ENCODE results near the gene TFPI. TPM values are rescaled to one million over a fixed set of nuclear protein-coding genes. Genes with fewer than 3 reads are reported as not detected.
"Not testable (repeated sequence)": the region's sequence is repeated elsewhere in the genome, so short reads cannot be mapped to it uniquely, and the experiment has no call there.

Gene TFPI
- total and polyA plus RNA-seq, 2 donors (not counting 3 experiments of a cell fraction or from before 2014, with no cell fraction given): 177 to 286 TPM

DNA sequence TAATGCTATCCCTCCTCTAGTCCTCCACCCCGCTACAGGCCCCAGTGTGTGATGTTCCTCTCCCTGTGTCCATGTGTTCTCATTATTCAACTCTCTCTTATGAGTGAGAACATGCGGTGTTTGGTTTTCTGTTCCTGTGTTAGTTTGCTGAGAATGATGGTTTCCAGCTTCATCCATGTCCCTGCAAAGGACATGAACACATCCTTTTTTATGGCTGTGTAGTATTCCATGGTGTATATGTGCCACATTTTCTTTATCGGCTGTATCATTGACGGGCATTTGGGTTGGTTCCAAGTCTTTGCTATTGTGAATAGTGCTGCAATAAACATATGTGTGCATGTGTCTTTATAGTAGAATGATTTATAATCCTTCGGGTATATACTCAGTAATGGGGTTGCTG lies 17.8 kb upstream of the TFPI start:
- H3K36me3 ChIP-seq (ENCODE audit: control insufficient read depth in 2 of 2, extremely low read depth in 1 of 2, insufficient read depth in 2 of 2, low read length in 2 of 2); H4K20me1 ChIP-seq (replicated peaks; ENCODE audit: control insufficient read depth, extremely low read depth, insufficient read depth, low read length); H2AFZ ChIP-seq (ENCODE audit: low read depth, low read length); H3K4me3 ChIP-seq (replicated peaks in 1 of 3; ENCODE audit: insufficient read depth in 1 of 3, low read depth in 1 of 3, low read length in 3 of 3); DNase-seq (ENCODE audit: low read depth, low spot score); H3K79me2 ChIP-seq (ENCODE audit: control insufficient read depth, insufficient read depth, low read length); BruUV-seq (replicated peaks); FAIRE-seq; H3K9ac ChIP-seq (replicated peaks; ENCODE audit: extremely low read depth, insufficient read depth, low read length); H3K4me2 ChIP-seq (ENCODE audit: insufficient read depth, low read length); POLR2A ChIA-PET; intact Hi-C loops (cut with micrococcal nuclease); H3K9me1 ChIP-seq (replicated peaks; ENCODE audit: control insufficient read depth, extremely low read depth, insufficient read depth, low read length); dilution Hi-C loops (cut with MboI; ENCODE audit: extremely low pct_ligation_motif_present, low sequenced_read_pairs); H3K9me3 ChIP-seq (replicated peaks; ENCODE audit: control insufficient read depth, insufficient read depth, low read length); H3K27ac ChIP-seq (ENCODE audit: insufficient read depth, low read depth, low read length); H3K27me3 ChIP-seq (ENCODE audit: control insufficient read depth in 2 of 2, insufficient read depth in 2 of 2, low read length in 2 of 2): not testable (repeated sequence)
- peaks cover 48% of the 10 kb centered on the region for H3K4me1 ChIP-seq (ENCODE audit: control insufficient read depth, extremely low read depth, insufficient read depth, low read length)
- CTCF ChIA-PET: interaction anchor here (17.6 kb wide), 1 partner anchor 70 kb away, joined by 598 read pairs; no protein-coding TSS in a partner anchor

DNA sequence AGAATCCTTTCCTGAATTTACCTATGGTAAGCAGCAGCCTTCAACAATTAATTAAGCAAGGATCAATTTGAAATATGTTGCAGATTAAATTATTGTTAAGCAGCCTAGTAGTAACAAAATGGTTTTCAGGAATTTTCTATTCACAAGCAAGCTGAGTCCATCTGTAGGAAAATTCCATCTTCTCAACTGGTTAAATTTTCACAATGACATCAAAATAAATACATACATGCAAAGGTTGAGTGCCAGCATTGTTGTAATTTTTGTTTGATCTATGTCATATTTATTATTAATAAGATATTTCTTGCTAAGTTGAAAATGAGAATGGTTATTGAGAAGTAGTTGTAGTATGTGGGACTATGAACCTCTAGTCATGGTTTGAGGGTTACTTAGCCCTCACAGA lies 15.3 kb upstream of the TFPI start:
- TF ChIP-seq EZH2 (IDR thresholded peaks at IDR 0.05; ENCODE audit: borderline replicate concordance, low read depth, low read length, severe bottlenecking): no peak
- TF ChIP-seq, protein P1, sequence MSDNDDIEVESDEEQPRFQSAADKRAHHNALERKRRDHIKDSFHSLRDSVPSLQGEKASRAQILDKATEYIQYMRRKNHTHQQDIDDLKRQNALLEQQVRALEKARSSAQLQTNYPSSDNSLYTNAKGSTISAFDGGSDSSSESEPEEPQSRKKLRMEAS (IDR thresholded peaks at IDR 0.05; ENCODE audit: insufficient read depth, insufficient read length): no peak
- TF ChIP-seq GATA2 (IDR thresholded peaks at IDR 0.05; ENCODE audit: insufficient read depth, insufficient read length, low read depth, low read length): no peak
- dilution Hi-C loops (cut with MboI; ENCODE audit: extremely low pct_ligation_motif_present, low sequenced_read_pairs): no loop called here
- peak overlapping the region; percentile 12 for H3K9ac ChIP-seq (replicated peaks; ENCODE audit: extremely low read depth, insufficient read depth, low read length)
- no peaks in the 10 kb centered on the region for H4K20me1 ChIP-seq (replicated peaks; ENCODE audit: control insufficient read depth, extremely low read depth, insufficient read depth, low read length)
- H3K9me3 ChIP-seq (replicated peaks; ENCODE audit: control insufficient read depth, insufficient read depth, low read length): no peaks in the 10 kb centered on the region
- BruUV-seq (replicated peaks): no TSS peak
- no peaks in the 10 kb centered on the region for H3K36me3 ChIP-seq (ENCODE audit: control insufficient read depth in 2 of 2, extremely low read depth in 1 of 2, insufficient read depth in 2 of 2, low read length in 2 of 2)
- no peaks in the 10 kb centered on the region for H3K9me1 ChIP-seq (replicated peaks; ENCODE audit: control insufficient read depth, extremely low read depth, insufficient read depth, low read length)
- H3K27ac ChIP-seq (ENCODE audit: insufficient read depth, low read depth, low read length): peak overlapping the region; percentile 13
- H3K27me3 ChIP-seq (ENCODE audit: control insufficient read depth in 2 of 2, insufficient read depth in 2 of 2, low read length in 2 of 2): no peaks in the 10 kb centered on the region
- H2AFZ ChIP-seq (ENCODE audit: low read depth, low read length): no peak overlapping the region
- DNase-seq (ENCODE audit: low read depth, low spot score) (no peak), FAIRE-seq (no peak)
- no peaks in the 10 kb centered on the region for H3K79me2 ChIP-seq (ENCODE audit: control insufficient read depth, insufficient read depth, low read length)
- CTCF ChIA-PET: interaction anchor here (1.2 to 4.9 kb wide), 5 partner anchors 13 to 69 kb away, joined by 3 to 53 read pairs (median 5); partner anchors contain the start of gene TFPI
- peaks cover 32% of the 10 kb centered on the region for H3K4me1 ChIP-seq (ENCODE audit: control insufficient read depth, extremely low read depth, insufficient read depth, low read length)
- POLR2A ChIA-PET: interaction anchor here (1.2 to 2.8 kb wide), 3 partner anchors 15 to 25 kb away, joined by 7 to 14 read pairs (median 13); partner anchors contain the start of gene TFPI
- intact Hi-C loops (cut with micrococcal nuclease): loop anchor here (1.0 kb wide), 2 partner anchors 15 to 20 kb away; partner anchors contain the start of gene TFPI
- H3K4me2 ChIP-seq (ENCODE audit: insufficient read depth, low read length): peak overlapping the region; percentile 43
- peak overlapping the region in 1 of 3 experiments; percentile 10 for H3K4me3 ChIP-seq (replicated peaks in 1 of 3; ENCODE audit: insufficient read depth in 1 of 3, low read depth in 1 of 3, low read length in 3 of 3)
